Measurements from ENCODE around the gene TMCO2. TPM values are rescaled to one million over a fixed set of nuclear protein-coding genes. Genes with fewer than 3 reads are reported as not detected.

TMCO2 gene
- total and polyA plus RNA-seq, 2 experiments from 2014 or later = not detected

DNA sequence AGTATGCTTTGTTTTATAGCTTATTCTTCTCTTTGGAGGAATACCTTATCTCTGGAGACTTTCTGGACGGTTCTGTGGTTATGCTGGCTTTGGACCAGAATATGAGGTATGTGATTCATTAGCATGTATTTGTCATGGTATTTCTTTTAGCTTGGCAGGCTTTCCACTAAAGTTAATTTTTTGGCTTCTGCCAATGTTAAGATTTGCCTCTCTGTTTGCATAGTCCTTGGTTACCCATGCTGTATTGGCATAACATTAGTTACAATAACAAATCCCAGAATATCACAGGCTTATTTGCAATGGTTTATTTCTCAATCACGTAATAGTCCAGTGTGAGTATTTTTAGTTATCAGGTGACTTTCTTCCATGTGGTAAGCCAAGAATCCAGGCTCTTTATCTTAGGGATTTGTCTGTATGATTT is 20.0 kb downstream of the TMCO2 start:
- Histone ChIP-seq H3K79me2 (ENCODE audit: insufficient read depth) (peaks cover 72% of the 10 kb centered on the region), H4K20me1 (ENCODE audit: insufficient read depth) (no peaks in the 10 kb centered on the region; the same call in 1 of the 2 replicates), H3K9me2 (ENCODE audit: insufficient read depth) (no peaks in the 10 kb centered on the region), H3K36me3 (ENCODE audit: low read depth) (peaks cover 43% of the 10 kb centered on the region), H3K4me3 (0 out of 2 replicates have a peak overlapping the region, but pooled peaks have one; percentile 1), H3K4me2 (ENCODE audit: unreplicated experiment) (peak overlapping the region; percentile 64), H3K27me3 (replicated peaks; ENCODE audit: insufficient read depth) (no peaks in the 10 kb centered on the region), H3K27ac (peak overlapping the region; percentile 94), H3F3A (ENCODE audit: insufficient read depth) (peaks cover 55% of the 10 kb centered on the region), H2AFZ (no peak overlapping the region), H3K9me3 (ENCODE audit: low read depth) (no peaks in the 10 kb centered on the region), H3K4me1 (ENCODE audit: insufficient read depth) (peaks cover 44% of the 10 kb centered on the region), H3K9ac (peak overlapping the region; percentile 77)
- DNase-seq = peak; percentile 94
- no peak for TF ChIP-seq EZH2phosphoT487 (IDR thresholded peaks at IDR 0.05; ENCODE audit: insufficient read depth, low read depth)
- no peak for TF ChIP-seq EZH2 (IDR thresholded peaks at IDR 0.05; ENCODE audit: insufficient read depth, poor library complexity, severe bottlenecking)
- in situ Hi-C loops (cut with MboI) = no loop called here
- 0 to 1% methylated on average over 2 of the region's 2 CpGs for WGBS, 2 experiments (ENCODE audit: low coverage in 1 of 2, low lambda C conversion rate in 2 of 2, missing lambda C conversion rate in 2 of 2)

DNA sequence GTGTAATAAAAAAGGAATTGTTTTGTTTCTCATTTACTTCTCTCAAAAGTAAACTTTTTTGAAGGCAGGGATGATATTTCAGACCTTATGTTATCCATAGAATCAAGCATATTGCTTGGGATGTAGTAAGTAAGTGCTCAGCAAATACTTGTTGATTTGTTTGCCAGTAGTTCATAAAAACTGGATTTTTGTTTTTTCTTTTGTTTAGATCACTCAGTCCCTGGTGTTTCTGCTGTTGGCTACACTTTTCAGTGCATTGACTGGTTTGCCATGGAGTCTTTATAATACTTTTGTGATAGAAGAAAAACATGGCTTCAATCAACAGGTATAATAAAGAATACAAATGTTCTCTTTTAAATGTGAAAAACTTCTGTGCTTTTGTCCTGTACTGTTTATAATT is 20.5 kb downstream of the TMCO2 start:
- no peak for DNase-seq
- peak overlapping the region; percentile 94 for H3K27ac ChIP-seq
- no peaks in the 10 kb centered on the region for H3K9me2 ChIP-seq (ENCODE audit: insufficient read depth)
- H3K4me1 ChIP-seq (ENCODE audit: insufficient read depth) = peaks cover 44% of the 10 kb centered on the region
- H3K9ac ChIP-seq = peak overlapping the region; percentile 77
- no peak for TF ChIP-seq EZH2 (IDR thresholded peaks at IDR 0.05; ENCODE audit: insufficient read depth, poor library complexity, severe bottlenecking)
- no peaks in the 10 kb centered on the region for H3K27me3 ChIP-seq (replicated peaks; ENCODE audit: insufficient read depth)
- H3K36me3 ChIP-seq (ENCODE audit: low read depth) = peaks cover 42% of the 10 kb centered on the region
- H4K20me1 ChIP-seq (ENCODE audit: insufficient read depth) = no peaks in the 10 kb centered on the region; the same call in 1 of the 2 replicates
- peak overlapping the region; percentile 1; the same call in 1 of the 2 replicates for H3K4me3 ChIP-seq
- H2AFZ ChIP-seq = no peak overlapping the region
- no peaks in the 10 kb centered on the region for H3K9me3 ChIP-seq (ENCODE audit: low read depth)
- peak overlapping the region; percentile 35 for H3K4me2 ChIP-seq (ENCODE audit: unreplicated experiment)
- H3K79me2 ChIP-seq (ENCODE audit: insufficient read depth) = peaks cover 71% of the 10 kb centered on the region
- in situ Hi-C loops (cut with MboI) = no loop called here
- peaks cover 52% of the 10 kb centered on the region for H3F3A ChIP-seq (ENCODE audit: insufficient read depth)

DNA sequence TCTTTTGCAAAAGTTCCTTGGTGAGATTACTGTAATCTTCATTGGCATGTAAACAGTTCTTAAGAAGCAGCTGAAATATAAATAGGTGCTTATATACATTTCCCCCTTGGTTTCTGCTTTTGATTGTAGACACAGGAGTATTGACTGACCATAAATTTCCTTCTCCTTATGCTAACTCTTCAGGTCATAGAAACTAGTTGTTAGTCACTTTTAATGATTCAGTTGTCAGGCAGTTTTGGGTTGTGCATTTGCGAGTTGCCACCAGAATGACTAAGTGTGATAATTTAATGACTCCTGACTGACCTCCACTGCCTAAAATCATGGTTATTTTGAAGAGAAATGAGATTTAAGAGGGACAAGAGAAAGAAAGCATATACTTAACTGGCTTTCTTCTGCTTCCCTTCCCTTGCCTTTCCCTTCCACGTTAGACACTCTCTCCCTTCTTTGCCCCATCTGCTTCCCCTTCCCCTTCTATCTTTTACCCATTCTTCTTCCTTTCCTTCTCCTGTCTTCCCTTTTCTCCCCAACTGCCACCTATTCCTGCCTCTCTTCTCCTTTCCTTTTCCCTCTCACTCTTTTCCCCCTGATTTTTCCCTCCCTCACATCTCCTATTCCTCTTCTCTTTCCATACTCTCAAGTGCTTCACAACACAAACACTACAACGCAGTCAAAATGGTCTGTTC is 22.6 kb downstream of the TMCO2 start:
- peaks cover 48% of the 10 kb centered on the region for H3K36me3 ChIP-seq (ENCODE audit: low read depth)
- H3K27ac ChIP-seq = peak overlapping the region; percentile 57
- H3K4me2 ChIP-seq (ENCODE audit: unreplicated experiment) = peak overlapping the region; percentile 42

GRCh38 chr1:40272653-40273213 is 25.0 kb downstream of the TMCO2 start:
- TF ChIP-seq EZH2 (IDR thresholded peaks at IDR 0.05; ENCODE audit: insufficient read depth, poor library complexity, severe bottlenecking) (no peak), EZH2phosphoT487 (IDR thresholded peaks at IDR 0.05; ENCODE audit: insufficient read depth, low read depth) (no peak)
- Histone ChIP-seq H3K9me3 (ENCODE audit: low read depth) (no peaks in the 10 kb centered on the region), H3K79me2 (ENCODE audit: insufficient read depth) (peaks cover 69% of the 10 kb centered on the region), H3K36me3 (ENCODE audit: low read depth) (peaks cover 55% of the 10 kb centered on the region), H3F3A (ENCODE audit: insufficient read depth) (peaks cover 17% of the 10 kb centered on the region), H2AFZ (no peak overlapping the region), H3K4me2 (ENCODE audit: unreplicated experiment) (no peak overlapping the region), H3K9ac (no peak overlapping the region), H3K27me3 (replicated peaks; ENCODE audit: insufficient read depth) (no peaks in the 10 kb centered on the region), H4K20me1 (ENCODE audit: insufficient read depth) (no peaks in the 10 kb centered on the region; the same call in 1 of the 2 replicates), H3K4me3 (no peak overlapping the region), H3K27ac (no peak overlapping the region), H3K4me1 (ENCODE audit: insufficient read depth) (peaks cover 26% of the 10 kb centered on the region), H3K9me2 (ENCODE audit: insufficient read depth) (no peaks in the 10 kb centered on the region)
- DNase-seq = no peak
- 95 to 97% methylated on average over 3 of the region's 3 CpGs for WGBS, 2 experiments (ENCODE audit: low coverage in 1 of 2, low lambda C conversion rate in 2 of 2, missing lambda C conversion rate in 2 of 2)
- in situ Hi-C loops (cut with MboI) = no loop called here

More for the DNA sequence above, 22.6 kb downstream of the TMCO2 start:
- H3F3A ChIP-seq (ENCODE audit: insufficient read depth) = peaks cover 39% of the 10 kb centered on the region
- TF ChIP-seq EZH2phosphoT487 (IDR thresholded peaks at IDR 0.05; ENCODE audit: insufficient read depth, low read depth) = no peak
- TF ChIP-seq EZH2 (IDR thresholded peaks at IDR 0.05; ENCODE audit: insufficient read depth, poor library complexity, severe bottlenecking) = no peak
- in situ Hi-C loops (cut with MboI) = no loop called here
- H3K79me2 ChIP-seq (ENCODE audit: insufficient read depth) = peaks cover 68% of the 10 kb centered on the region
- peak overlapping the region; percentile 8; the same call in 1 of the 2 replicates for H3K4me3 ChIP-seq
- H3K27me3 ChIP-seq (replicated peaks; ENCODE audit: insufficient read depth) = no peaks in the 10 kb centered on the region
- peak; percentile 89 for DNase-seq
- no peaks in the 10 kb centered on the region for H3K9me2 ChIP-seq (ENCODE audit: insufficient read depth)
- no peaks in the 10 kb centered on the region for H3K9me3 ChIP-seq (ENCODE audit: low read depth)
- H3K4me1 ChIP-seq (ENCODE audit: insufficient read depth) = peaks cover 44% of the 10 kb centered on the region
- H3K9ac ChIP-seq = peak overlapping the region; percentile 24; the same call in 1 of the 2 replicates
- H4K20me1 ChIP-seq (ENCODE audit: insufficient read depth) = no peaks in the 10 kb centered on the region; the same call in 1 of the 2 replicates
- 47 to 52% methylated on average over 3 of the region's 3 CpGs for whole genome bisulfite sequencing, 2 experiments (ENCODE audit: low coverage in 1 of 2, low lambda C conversion rate in 2 of 2, missing lambda C conversion rate in 2 of 2)
- H2AFZ ChIP-seq = no peak overlapping the region

Measured in GM23248 (cell line).